H1 (cell line): ENCODE measurements around the gene HOMER3. TPM values are rescaled to one million over a fixed set of nuclear protein-coding genes. Genes with fewer than 3 reads are reported as not detected.

ENCODE experiments used
- CTCF ChIA-PET: fragments of 300-600 bp; sonication (Branson Sonifier 250); formaldehyde crosslinking; loops from one replicate; lab custom pipeline; 2021; ENCODE audit not compliant: partially characterized antibody; lab: Charles Lee
- POLR2A ChIA-PET: fragments of 300-600 bp; sonication (Branson Sonifier 250); formaldehyde crosslinking; loops from one replicate; lab custom pipeline; 2021; ENCODE audit warnings: inconsistent platforms; ENCODE audit not compliant: partially characterized antibody; lab: Charles Lee
- DNase-seq, 2 experiments: peaks; one replicate each; pipeline versions ENCODE4 v3.0.0 to v3.0.0-alpha.2; 2010 to 2022; ENCODE audit warnings: low spot score in 2 of 2, low read depth in 1 of 2, mixed read lengths in 1 of 2
- FAIRE-seq: peaks from 2 replicates; lab custom pipeline; 2011; peaks lifted over from hg19 to GRCh38; lab: Jason Lieb, UNC
- H2AFZ ChIP-seq: 2 replicates; pipeline ENCODE4 v1.8.1; 2012; ENCODE audit warnings: low read length, inconsistent platforms
- H2AK5ac ChIP-seq: 2 replicates; pipeline ENCODE4 v1.6.1; 2013; ENCODE audit warnings: low read depth, low read length
- H2BK120ac ChIP-seq: replicated peaks from 2 replicates; pipeline ENCODE3; 2013; ENCODE audit warnings: low read depth, low read length, inconsistent platforms
- H2BK12ac ChIP-seq: 2 replicates; pipeline ENCODE4 v1.6.1; 2013; ENCODE audit warnings: low read depth, low read length
- H2BK15ac ChIP-seq: 2 replicates; pipeline ENCODE4 v1.6.1; 2013; ENCODE audit warnings: low read length
- H2BK20ac ChIP-seq: 2 replicates; pipeline ENCODE4 v1.6.1; 2013; ENCODE audit warnings: low read length
- H2BK5ac ChIP-seq: 2 replicates; pipeline ENCODE4 v1.6.1; 2013; ENCODE audit warnings: low read depth, low read length
- H3K14ac ChIP-seq: 2 replicates; pipeline ENCODE4 v1.6.1; 2013; ENCODE audit warnings: inconsistent platforms; ENCODE audit not compliant: insufficient read length
- H3K18ac ChIP-seq: 2 replicates; pipeline ENCODE4 v1.6.1; 2013; ENCODE audit warnings: low read length; ENCODE audit errors: extremely low read depth
- H3K23ac ChIP-seq: 2 replicates; pipeline ENCODE4 v1.6.1; 2013; ENCODE audit warnings: inconsistent platforms; ENCODE audit not compliant: insufficient read length
- H3K23me2 ChIP-seq: 2 replicates; pipeline ENCODE4 v1.6.1; 2013; ENCODE audit warnings: low read depth, low read length
- H3K27ac ChIP-seq: 2 replicates; pipeline ENCODE4 v1.6.1; 2011; ENCODE audit warnings: low read depth, low read length, inconsistent platforms
- H3K27me3 ChIP-seq, 4 experiments: replicated peaks in 1 of 4; 1 replicate in 1 of 4; 2 replicates in 3 of 4; pipeline versions ENCODE4 v1.6.1 to v1.8.1; 2011 to 2013; ENCODE audit warnings: low read length in 3 of 4, mild to moderate bottlenecking in 3 of 4, inconsistent platforms in 2 of 4, mixed read lengths in 2 of 4, moderate library complexity in 1 of 4; ENCODE audit not compliant: control insufficient read depth in 3 of 4, insufficient read depth in 3 of 4; ENCODE audit errors: extremely low read depth in 1 of 4
- H3K36me3 ChIP-seq, 4 experiments: 2 replicates each; pipeline versions ENCODE4 v1.6.1 to v1.8.1; 2011 to 2013; ENCODE audit warnings: mild to moderate bottlenecking in 4 of 4, low read length in 3 of 4, moderate library complexity in 2 of 4, control low read depth in 1 of 4, inconsistent platforms in 1 of 4; ENCODE audit not compliant: insufficient read depth in 4 of 4, control insufficient read depth in 2 of 4
- H3K4ac ChIP-seq: replicated peaks from 2 replicates; pipeline ENCODE3; 2013; ENCODE audit warnings: low read length, low read depth, mixed read lengths, inconsistent platforms; ENCODE audit not compliant: insufficient read length
- H3K4me1 ChIP-seq, 4 experiments: replicated peaks in 1 of 4; 1 replicate in 1 of 4; 2 replicates in 3 of 4; pipeline versions ENCODE4 v1.6.1 to v1.8.1; 2011 to 2013; ENCODE audit warnings: low read length in 3 of 4, inconsistent platforms in 2 of 4, mixed read lengths in 1 of 4; ENCODE audit not compliant: insufficient read depth in 4 of 4, control insufficient read depth in 3 of 4
- H3K4me2 ChIP-seq, 2 experiments: 2 replicates each; pipeline versions ENCODE4 v1.6.1 to v1.8.1; 2011 to 2013; ENCODE audit warnings: low read depth in 2 of 2, low read length in 2 of 2, control low read depth in 1 of 2, inconsistent platforms in 1 of 2, mild to moderate bottlenecking in 1 of 2; ENCODE audit not compliant: insufficient read depth in 1 of 2
- H3K4me3 ChIP-seq, 4 experiments: fragments of 200-600, 300-600 bp in 1 of 4; sonication (generic), shearing (Covaris generic), sonication (Bioruptor Twin) in 1 of 4; 2 replicates each; pipeline versions ENCODE4 v1.5.1 to v1.8.1; 2011 to 2016; ENCODE audit warnings: low read length in 4 of 4, low read depth in 3 of 4, control low read depth in 2 of 4, inconsistent platforms in 2 of 4, mild to moderate bottlenecking in 2 of 4, mixed read lengths in 1 of 4, moderate library complexity in 1 of 4; ENCODE audit not compliant: insufficient read depth in 2 of 4; ENCODE audit errors: extremely low read depth in 1 of 4
- H3K56ac ChIP-seq: replicated peaks from 2 replicates; pipeline ENCODE3; 2013; ENCODE audit warnings: low read depth, mild to moderate bottlenecking, mixed read lengths, low read length, inconsistent platforms; ENCODE audit not compliant: insufficient read length
- H3K79me1 ChIP-seq: 2 replicates; pipeline ENCODE4 v1.6.1; 2013; ENCODE audit warnings: low read depth, low read length, control low read depth
- H3K79me2 ChIP-seq, 2 experiments: 2 replicates each; pipeline versions ENCODE4 v1.6.1 to v1.8.1; 2012 to 2013; ENCODE audit warnings: low read length in 2 of 2, mild to moderate bottlenecking in 2 of 2, inconsistent platforms in 1 of 2; ENCODE audit not compliant: insufficient read depth in 2 of 2, control insufficient read depth in 1 of 2
- H3K9ac ChIP-seq, 4 experiments: replicated peaks in 1 of 4; 1 replicate in 1 of 4; 2 replicates in 3 of 4; pipeline versions ENCODE4 v1.6.1 to v1.8.1; 2011 to 2013; ENCODE audit warnings: low read depth in 3 of 4, low read length in 3 of 4, control low read depth in 2 of 4, mild to moderate bottlenecking in 2 of 4, moderate library complexity in 2 of 4, inconsistent platforms in 1 of 4; ENCODE audit errors: extremely low read depth in 1 of 4
- H3K9me3 ChIP-seq, 2 experiments: 2 replicates each; pipeline versions ENCODE4 v1.6.1 to v1.8.1; 2012 to 2013; ENCODE audit warnings: mild to moderate bottlenecking in 2 of 2, moderate library complexity in 2 of 2, control low read depth in 1 of 2, inconsistent platforms in 1 of 2, low read depth in 1 of 2, low read length in 1 of 2, mixed read lengths in 1 of 2; ENCODE audit not compliant: insufficient read depth in 2 of 2
- H4K20me1 ChIP-seq, 2 experiments: replicated peaks in 1 of 2; 2 replicates each; pipeline versions ENCODE3 to v1.8.1; 2011 to 2013; ENCODE audit warnings: inconsistent platforms in 2 of 2, low read length in 2 of 2, mild to moderate bottlenecking in 1 of 2; ENCODE audit not compliant: insufficient read depth in 2 of 2, control insufficient read depth in 1 of 2
- H4K5ac ChIP-seq: 2 replicates; pipeline ENCODE4 v1.6.1; 2013; ENCODE audit warnings: low read length, low read depth, mixed read lengths, inconsistent platforms; ENCODE audit not compliant: insufficient read length
- H4K8ac ChIP-seq: 2 replicates; pipeline ENCODE4 v1.8.0; 2013; ENCODE audit warnings: mild to moderate bottlenecking, moderate library complexity, low read length, inconsistent platforms; ENCODE audit not compliant: insufficient read depth; ENCODE audit errors: extremely low read depth
- H4K91ac ChIP-seq: replicated peaks from 2 replicates; pipeline ENCODE3; 2013; ENCODE audit warnings: low read length, mixed read lengths, inconsistent platforms; ENCODE audit not compliant: insufficient read length
- BACH1 ChIP-seq: IDR thresholded peaks from 2 replicates; pipeline ENCODE4 v1.6.1; 2012; ENCODE audit warnings: low read length, improper control_type of control experiment
- CTBP2 ChIP-seq: IDR thresholded peaks from 2 replicates; pipeline ENCODE4 v1.7.0; 2011; ENCODE audit warnings: borderline replicate concordance, mild to moderate bottlenecking, moderate library complexity, mixed read lengths, low read length; ENCODE audit not compliant: insufficient read depth, insufficient read length
- E2F6 ChIP-seq: IDR thresholded peaks from 2 replicates; pipeline ENCODE4 v1.6.1; 2012; ENCODE audit warnings: inconsistent platforms
- GABPA ChIP-seq: IDR thresholded peaks from 2 replicates; pipeline ENCODE4 v1.6.1; 2011; ENCODE audit warnings: mild to moderate bottlenecking, low read length, moderate library complexity, borderline replicate concordance; ENCODE audit not compliant: insufficient read depth
- HDAC2 ChIP-seq, 2 experiments: fragments of 300-600 bp in 1 of 2; sonication (generic) in 1 of 2; IDR thresholded peaks; 2 replicates each; pipeline ENCODE4 v1.6.1; 2011 to 2012; ENCODE audit warnings: low read depth in 2 of 2, low read length in 2 of 2, mild to moderate bottlenecking in 2 of 2, moderate library complexity in 2 of 2, borderline replicate concordance in 1 of 2, inconsistent platforms in 1 of 2
- PHF8 ChIP-seq: fragments of 200-600 bp; sonication (generic); conservative IDR thresholded peaks from 2 replicates; pipeline ENCODE4 v1.7.1; 2012; ENCODE audit warnings: low read depth, mild to moderate bottlenecking, inconsistent platforms, low read length, moderate library complexity
- POLR2A ChIP-seq, 2 experiments: IDR thresholded peaks; 1 replicate in 1 of 2; 2 replicates in 1 of 2; pipeline ENCODE4 v1.6.1; 2011; ENCODE audit warnings: low read depth in 2 of 2, low read length in 2 of 2, mild to moderate bottlenecking in 2 of 2; ENCODE audit errors: control extremely low read depth in 1 of 2
- SRF ChIP-seq: IDR thresholded peaks from 2 replicates; pipeline ENCODE4 v1.6.1; 2011; ENCODE audit warnings: mild to moderate bottlenecking, low read depth, low read length, moderate library complexity
- TAF1 ChIP-seq: IDR thresholded peaks from 2 replicates; pipeline ENCODE4 v1.6.1; 2011; ENCODE audit warnings: mild to moderate bottlenecking, low read depth, low read length
- ZNF274 ChIP-seq: IDR thresholded peaks from 2 replicates; pipeline ENCODE4 v1.7.0; 2012; ENCODE audit warnings: low read length, borderline replicate concordance; ENCODE audit errors: extremely low read depth
- WGBS, 2 experiments: shearing (Covaris generic) in 1 of 2; methylation state at CpG; one replicate each; pipeline versions ENCODE4 v1.1.6 to v1.1.7; 2013 to 2015; ENCODE audit warnings: low lambda C conversion rate in 2 of 2, mixed read lengths in 2 of 2, inconsistent platforms in 1 of 2, low coverage in 1 of 2, missing lambda C conversion rate in 1 of 2; ENCODE audit not compliant: insufficient replicate concordance in 2 of 2, insufficient coverage in 1 of 2, insufficient read length in 1 of 2; ENCODE audit errors: extremely low coverage in 1 of 2, missing lambda C conversion rate in 1 of 2; 5-methylcytosine and 5-hydroxymethylcytosine counted together
- polyA plus RNA-seq, 7 experiments: library from polyadenylated mRNA; depleted of rRNA in 3 of 7; stranded (reverse) in 5 of 7; unstranded in 2 of 7; fragments of >200 nt in 5 of 7; fragments of 200-250 nt in 2 of 7; gene quantifications; 1 replicate in 5 of 7; 2 replicates in 1 of 7; 4 replicates in 1 of 7; pipeline versions ENCODE4 v1.2.1 to v1.2.3, GENCODE V29; 2011 to 2013; ENCODE audit warnings: missing spikeins in 2 of 7, mixed read lengths in 2 of 7
- total RNA-seq: library from RNA; stranded (reverse); fragmentation: NEBNext Ultra II Directional; extraction: Animal tissue kit (Norgen Biotek cat#: 25700); gene quantifications from 2 replicates; pipeline ENCODE4 v1.2.1, GENCODE V29; 2021

HOMER3 gene
- total and polyA plus RNA-seq, 2 of the 8 experiments (the other 6 are each of a cell fraction or from before 2014, with no cell fraction given): 28.3 to 41.6 TPM

- Histone ChIP-seq H2BK12ac (no peak overlapping the region), H3K18ac (no peak overlapping the region)
- CTCF ChIA-PET: interaction anchor here (0.5 to 1.9 kb wide), 2 partner anchors 12 to 465 kb away, joined by 3 to 5 read pairs; no protein-coding TSS in a partner anchor
Observed at GRCh38 chr19:18933297-18933696, 7.7 kb downstream of the HOMER3 start.

More at GRCh38 chr19:18933297-18933696, 7.7 kb downstream of the HOMER3 start:
- H3K36me3 ChIP-seq: peaks cover 7 to 31% (median 10%) of the 10 kb centered on the region in 4 experiments; a peak in 6 of 8 replicates
- no peak for FAIRE-seq
- no peak overlapping the region for H4K91ac ChIP-seq
- no peaks in the 10 kb centered on the region for H3K27me3 ChIP-seq
- WGBS, 2 experiments: 82% methylated on average over 13 of the region's 13 CpGs; no CpG with 5 or more reads in 1 of the 2 experiments
- no peaks in the 10 kb centered on the region for H3K9me3 ChIP-seq
- H3K4ac ChIP-seq: peak overlapping the region; percentile 44
- no peak overlapping the region for H2BK20ac ChIP-seq
- POLR2A ChIA-PET: interaction anchor here (1.0 to 8.3 kb wide), 4 partner anchors 12 to 54 kb away, joined by 3 to 94 read pairs (median 5); partner anchors contain the start of genes COPE and DDX49
- H3K14ac ChIP-seq: no peak overlapping the region
- H3K4me1 ChIP-seq: peaks cover 0 to 10% (median 5%) of the 10 kb centered on the region in 4 experiments; a peak in 6 of 7 replicates
- no peaks in the 10 kb centered on the region for H3K79me1 ChIP-seq
- no peak overlapping the region; the same call in 1 of the 2 replicates for H2AK5ac ChIP-seq
- H2BK120ac ChIP-seq: no peak overlapping the region
- no peak overlapping the region; a peak in 2 of 7 replicates for H3K9ac ChIP-seq
- no peak overlapping the region for H2BK15ac ChIP-seq
- peaks cover 8 to 28% of the 10 kb centered on the region in 2 experiments for H4K20me1 ChIP-seq
- H4K5ac ChIP-seq: no peak overlapping the region
- no peak overlapping the region for H2BK5ac ChIP-seq
- no peak for DNase-seq
- no peak overlapping the region for H2AFZ ChIP-seq
- peak overlapping the region; percentile 25; the same call in 1 of the 2 replicates for H4K8ac ChIP-seq
- H3K27ac ChIP-seq: no peak overlapping the region
- peaks cover 8% of the 10 kb centered on the region; the same call in 1 of the 2 replicates for H3K23me2 ChIP-seq
- no peak for TF ChIP-seq PHF8
- TF ChIP-seq TAF1: no peak
- no peak for TF ChIP-seq SRF
- TF ChIP-seq CTBP2: no peak
- TF ChIP-seq BACH1: no peak
- no peak for TF ChIP-seq E2F6
- TF ChIP-seq HDAC2 (IDR thresholded peaks at IDR 0.05; ENCODE audit: borderline replicate concordance in 1 of 2, low read depth in 2 of 2, low read length in 2 of 2): no peak
- no peak for TF ChIP-seq ZNF274
- TF ChIP-seq GABPA: no peak
- TF ChIP-seq POLR2A (IDR thresholded peaks at IDR 0.05; ENCODE audit: control extremely low read depth in 1 of 2, low read depth in 2 of 2, low read length in 2 of 2): no peak
- peak overlapping the region; percentile 84 to 86 for H3K4me2 ChIP-seq
- no peak overlapping the region for H3K23ac ChIP-seq
- H3K4me3 ChIP-seq: peak overlapping the region in 3 of 4 experiments; percentile 24 to 63 (median 26); a peak in 3 of 8 replicates
- no peak overlapping the region for H3K56ac ChIP-seq
- H3K79me2 ChIP-seq: no peaks in the 10 kb centered on the region
